H9 (cell line): ENCODE results near the gene SLCO2A1. TPM values are rescaled to one million over a fixed set of nuclear protein-coding genes. Genes with fewer than 3 reads are reported as not detected.

ENCODE experiments used
- DNase-seq: peaks from one replicate; pipeline ENCODE4 v3.0.0-alpha.2; 2017
- H2AFZ ChIP-seq: one replicate; pipeline ENCODE4 v1.6.1; 2013; ENCODE audit warnings: mild to moderate bottlenecking, low read length, control low read depth, moderate library complexity
- H2AK5ac ChIP-seq: 2 replicates; pipeline ENCODE4 v1.6.1; 2013; ENCODE audit warnings: low read length, control low read depth, mixed read lengths; ENCODE audit not compliant: insufficient read length
- H2BK120ac ChIP-seq: one replicate; pipeline ENCODE4 v1.6.1; 2013; ENCODE audit warnings: low read depth, mild to moderate bottlenecking, low read length, control low read depth, inconsistent platforms; ENCODE audit not compliant: poor library complexity, severe bottlenecking
- H2BK12ac ChIP-seq: 2 replicates; pipeline ENCODE4 v1.6.1; 2013; ENCODE audit warnings: low read length, control low read depth, mixed read lengths, low read depth; ENCODE audit not compliant: insufficient read length
- H2BK15ac ChIP-seq: 2 replicates; pipeline ENCODE4 v1.6.1; 2013; ENCODE audit warnings: low read depth, low read length, control low read depth
- H2BK20ac ChIP-seq: one replicate; pipeline ENCODE4 v1.6.1; 2013; ENCODE audit warnings: low read depth, mild to moderate bottlenecking, low read length, control low read depth, inconsistent platforms; ENCODE audit not compliant: poor library complexity, severe bottlenecking
- H2BK5ac ChIP-seq: 2 replicates; pipeline ENCODE4 v1.6.1; 2013; ENCODE audit warnings: low read length, control low read depth, mixed read lengths; ENCODE audit not compliant: insufficient read length
- H3K14ac ChIP-seq: 2 replicates; pipeline ENCODE4 v1.6.1; 2013; ENCODE audit warnings: low read length, control low read depth; ENCODE audit not compliant: insufficient read depth
- H3K18ac ChIP-seq: 2 replicates; pipeline ENCODE4 v1.6.1; 2013; ENCODE audit warnings: low read depth, mild to moderate bottlenecking, mixed read lengths, low read length, control low read depth; ENCODE audit not compliant: insufficient read length
- H3K23ac ChIP-seq: 2 replicates; pipeline ENCODE4 v1.6.1; 2013; ENCODE audit warnings: low read length, control low read depth, mixed read lengths, low read depth; ENCODE audit not compliant: insufficient read length
- H3K23me2 ChIP-seq: 2 replicates; pipeline ENCODE4 v1.6.1; 2013; ENCODE audit warnings: low read depth, mild to moderate bottlenecking, mixed read lengths, low read length, control low read depth; ENCODE audit not compliant: insufficient read length, poor library complexity, severe bottlenecking
- H3K27ac ChIP-seq: 2 replicates; pipeline ENCODE4 v1.5.1; 2013; ENCODE audit warnings: low read length, control low read depth, mixed read lengths, low read depth; ENCODE audit not compliant: insufficient read length
- H3K27me3 ChIP-seq: 2 replicates; pipeline ENCODE4 v1.6.1; 2013; ENCODE audit warnings: low read length, control low read depth, inconsistent platforms; ENCODE audit not compliant: insufficient read depth
- H3K4ac ChIP-seq: 2 replicates; pipeline ENCODE4 v1.6.1; 2013; ENCODE audit warnings: low read depth, mild to moderate bottlenecking, control low read depth, inconsistent platforms, low read length, moderate library complexity
- H3K4me1 ChIP-seq: 2 replicates; pipeline ENCODE4 v1.6.1; 2013; ENCODE audit warnings: low read length, control low read depth, inconsistent platforms; ENCODE audit not compliant: insufficient read depth
- H3K4me2 ChIP-seq: 2 replicates; pipeline ENCODE4 v1.6.1; 2013; ENCODE audit warnings: low read length, control low read depth, mixed read lengths; ENCODE audit not compliant: insufficient read length, insufficient read depth
- H3K56ac ChIP-seq: 2 replicates; pipeline ENCODE4 v1.6.1; 2013; ENCODE audit warnings: low read depth, mild to moderate bottlenecking, mixed read lengths, low read length, control low read depth; ENCODE audit not compliant: insufficient read length
- H3K79me1 ChIP-seq: 2 replicates; pipeline ENCODE4 v1.6.1; 2013; ENCODE audit warnings: low read depth, mild to moderate bottlenecking, moderate library complexity, low read length, control low read depth, inconsistent platforms; ENCODE audit not compliant: insufficient read depth, poor library complexity, severe bottlenecking
- H3K79me2 ChIP-seq: 2 replicates; pipeline ENCODE4 v1.6.1; 2013; ENCODE audit warnings: low read length, control low read depth, inconsistent platforms; ENCODE audit not compliant: insufficient read depth
- H3K9ac ChIP-seq: 2 replicates; pipeline ENCODE4 v1.6.1; 2013; ENCODE audit warnings: low read length, control low read depth, mixed read lengths; ENCODE audit not compliant: insufficient read length; ENCODE audit errors: extremely low read depth
- H3K9me3 ChIP-seq: one replicate; pipeline ENCODE4 v1.6.1; 2013; ENCODE audit warnings: low read depth, low read length, inconsistent platforms; ENCODE audit not compliant: control insufficient read depth
- H3T11ph ChIP-seq: one replicate; pipeline ENCODE4 v1.6.1; 2013; ENCODE audit warnings: mild to moderate bottlenecking, low read length, control low read depth, inconsistent platforms
- H4K20me1 ChIP-seq: one replicate; pipeline ENCODE4 v1.6.1; 2013; ENCODE audit not compliant: control insufficient read depth, insufficient read length, insufficient read depth
- H4K5ac ChIP-seq: 2 replicates; pipeline ENCODE4 v1.6.1; 2013; ENCODE audit warnings: low read depth, mild to moderate bottlenecking, mixed read lengths, low read length, control low read depth; ENCODE audit not compliant: insufficient read length
- H4K8ac ChIP-seq: replicated peaks from 2 replicates; pipeline ENCODE4 v1.6.1; 2013; ENCODE audit warnings: low read length, control low read depth, mixed read lengths, low read depth; ENCODE audit not compliant: insufficient read length
- H4K91ac ChIP-seq: 2 replicates; pipeline ENCODE4 v1.6.1; 2013; ENCODE audit warnings: low read depth, mild to moderate bottlenecking, moderate library complexity, mixed read lengths, low read length, control low read depth; ENCODE audit not compliant: insufficient read length
- H3K27ac Mint-ChIP-seq, 3 experiments: 2 replicates in 2 of 3; 3 replicates in 1 of 3; pipeline ENCODE4 v1.8.0; 2020 to 2021; ENCODE audit warnings: mixed read lengths in 3 of 3, mild to moderate bottlenecking in 1 of 3, moderate library complexity in 1 of 3
- H3K27me3 Mint-ChIP-seq: 2 replicates; pipeline ENCODE4 v1.8.0; 2021; ENCODE audit warnings: low read depth, mild to moderate bottlenecking, moderate library complexity, mixed read lengths
- H3K36me3 Mint-ChIP-seq, 3 experiments: 2 replicates in 2 of 3; 3 replicates in 1 of 3; pipeline ENCODE4 v1.8.0; 2020 to 2021; ENCODE audit warnings: low read depth in 3 of 3, mixed read lengths in 3 of 3; ENCODE audit not compliant: insufficient read depth in 1 of 3
- H3K4me1 Mint-ChIP-seq, 2 experiments: 2 replicates each; pipeline ENCODE4 v1.8.0; 2020; ENCODE audit warnings: mixed read lengths in 2 of 2
- H3K4me3 Mint-ChIP-seq, 2 experiments: 2 replicates in 1 of 2; 3 replicates in 1 of 2; pipeline ENCODE4 v1.8.0; 2020 to 2021; ENCODE audit warnings: mild to moderate bottlenecking in 2 of 2, mixed read lengths in 2 of 2, moderate library complexity in 1 of 2
- H3K9me3 Mint-ChIP-seq, 2 experiments: 2 replicates in 1 of 2; 3 replicates in 1 of 2; pipeline ENCODE4 v1.8.0; 2020; ENCODE audit warnings: mild to moderate bottlenecking in 2 of 2, mixed read lengths in 2 of 2, moderate library complexity in 1 of 2
- WGBS: extraction: QIAGEN DNeasy Blood & Tissue Kit; methylation state at CpG from one replicate; pipeline ENCODE4 v1.1.7; 2013; ENCODE audit warnings: missing lambda C conversion rate, low lambda C conversion rate, mixed read lengths; ENCODE audit not compliant: insufficient read length; ENCODE audit errors: extremely low coverage; 5-methylcytosine and 5-hydroxymethylcytosine counted together
- total RNA-seq: library from RNA; stranded (reverse); gene quantifications from 2 replicates; pipeline ENCODE4 v1.2.1, GENCODE V29; 2021
- TF ChIP-seq, protein P1 (sequence below): fragments of 200-600 bp; sonication (generic); conservative IDR thresholded peaks from 3 replicates; pipeline ENCODE4 v1.8.0; 2021; ENCODE audit warnings: antibody characterized with exemption, mild to moderate bottlenecking

The SLCO2A1 gene
- total RNA-seq, 1 experiment from 2014 or later = 0.98 TPM

DNA sequence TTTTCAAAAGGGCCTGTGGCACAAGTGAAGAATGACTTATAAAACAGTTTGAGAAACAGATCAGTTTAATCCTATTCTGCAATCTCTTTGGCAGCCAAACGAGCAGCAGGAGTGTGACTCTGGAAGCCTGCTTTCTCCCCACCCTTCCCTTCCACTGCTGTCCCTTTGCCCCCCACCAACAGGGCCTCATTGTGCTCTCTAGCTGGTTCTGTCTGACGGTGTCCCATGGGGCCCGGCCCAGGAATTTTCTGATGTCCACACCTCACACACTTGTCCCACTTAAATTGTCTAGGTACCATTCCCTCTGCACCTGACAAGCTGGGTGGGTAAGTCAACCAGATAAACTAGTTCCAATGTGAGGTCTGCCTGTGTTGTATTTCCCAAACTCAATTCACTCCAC lies 16.4 kb downstream of the SLCO2A1 start:
- Histone ChIP-seq H2AK5ac (no peak overlapping the region), H3K9me3 (no peaks in the 10 kb centered on the region), H3K79me2 (no peaks in the 10 kb centered on the region), H2BK15ac (no peak overlapping the region), H4K91ac (no peak overlapping the region), H2BK20ac (no peak overlapping the region), H3T11ph (no peak overlapping the region), H3K9ac (no peak overlapping the region), H2BK5ac (no peak overlapping the region), H2BK120ac (no peak overlapping the region), H3K14ac (no peak overlapping the region), H3K56ac (no peak overlapping the region), H3K79me1 (no peaks in the 10 kb centered on the region), H3K4ac (no peak overlapping the region), H4K5ac (no peak overlapping the region), H3K4me1 (no peaks in the 10 kb centered on the region), H2BK12ac (no peak overlapping the region), H3K27ac (no peak overlapping the region), H3K4me2 (no peak overlapping the region), H3K27me3 (no peaks in the 10 kb centered on the region), H3K23me2 (no peaks in the 10 kb centered on the region), H4K8ac (no peak overlapping the region), H2AFZ (no peak overlapping the region), H3K23ac (no peak overlapping the region), H3K18ac (no peak overlapping the region), H4K20me1 (no peaks in the 10 kb centered on the region)
- Mint-ChIP-seq H3K27ac (no peak overlapping the region), H3K36me3 (no peaks in the 10 kb centered on the region; a peak in 1 of 7 replicates), H3K9me3 (no peaks in the 10 kb centered on the region), H3K4me1 (no peaks in the 10 kb centered on the region), H3K4me3 (no peak overlapping the region), H3K27me3 (peaks cover 12% of the 10 kb centered on the region)
- DNase-seq = no peak
- WGBS = no CpG with 5 or more reads among the region's 3 CpGs
- TF ChIP-seq, protein P1, sequence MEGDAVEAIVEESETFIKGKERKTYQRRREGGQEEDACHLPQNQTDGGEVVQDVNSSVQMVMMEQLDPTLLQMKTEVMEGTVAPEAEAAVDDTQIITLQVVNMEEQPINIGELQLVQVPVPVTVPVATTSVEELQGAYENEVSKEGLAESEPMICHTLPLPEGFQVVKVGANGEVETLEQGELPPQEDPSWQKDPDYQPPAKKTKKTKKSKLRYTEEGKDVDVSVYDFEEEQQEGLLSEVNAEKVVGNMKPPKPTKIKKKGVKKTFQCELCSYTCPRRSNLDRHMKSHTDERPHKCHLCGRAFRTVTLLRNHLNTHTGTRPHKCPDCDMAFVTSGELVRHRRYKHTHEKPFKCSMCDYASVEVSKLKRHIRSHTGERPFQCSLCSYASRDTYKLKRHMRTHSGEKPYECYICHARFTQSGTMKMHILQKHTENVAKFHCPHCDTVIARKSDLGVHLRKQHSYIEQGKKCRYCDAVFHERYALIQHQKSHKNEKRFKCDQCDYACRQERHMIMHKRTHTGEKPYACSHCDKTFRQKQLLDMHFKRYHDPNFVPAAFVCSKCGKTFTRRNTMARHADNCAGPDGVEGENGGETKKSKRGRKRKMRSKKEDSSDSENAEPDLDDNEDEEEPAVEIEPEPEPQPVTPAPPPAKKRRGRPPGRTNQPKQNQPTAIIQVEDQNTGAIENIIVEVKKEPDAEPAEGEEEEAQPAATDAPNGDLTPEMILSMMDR = no peak
